Heart left ventricle (tissue), 13 donors: ENCODE data around the gene RRP7A.
"Not testable (repeated sequence)": the region's sequence is repeated elsewhere in the genome, so short reads cannot be mapped to it uniquely, and the experiment has no call there.

ENCODE experiments used
- POLR2A ChIP-seq, 2 donors: fragments of 450-650 bp; IDR thresholded peaks; one replicate each; pipeline ENCODE4 v1.6.1; 2017; ENCODE audit warnings: antibody characterized with exemption in 2 of 2, mild to moderate bottlenecking in 2 of 2, moderate library complexity in 2 of 2
- TF ChIP-seq, protein P1 (sequence below), 12 donors: fragments of 200-600 bp; sonication (generic) in 4 of 12; IDR thresholded peaks; one replicate each; pipeline versions ENCODE4 v1.5.0 to v1.8.0; 2018 to 2022; ENCODE audit warnings: antibody characterized with exemption in 12 of 12, mild to moderate bottlenecking in 5 of 12
- donor health status: ischemic (EF 13 %, LVEDD 7.1; RV severe dilation, severe dysfunction).
- donor health status: DM: no; HTN: yes; CAD: no.
- donor health status: DM: no; HTN: no; CAD: no.
- donor health status: ischemic (EF 25% LVEDD 6.9; RV normal size, moderate dysfunction).
- donor health status: ischemic (EF 25% LVEDD 5.7; RV mildly dilated, moderate dysfunction).
- donor health status: ischemic (EF 35%, LVEDD 5.7; RV mildly dilated, moderate dysfunction).
- donor health status: nonischemic (EF 11% LVEDD 7.7; RV severe dilation, severe dysfunction).
- donor health status: DM: yes; HTN: yes; CAD: no.
- donor health status: PGD.
- donor health status: ischemic (EF 29% LVEDD 5.4; RV normal size, mild dysfunction).
- donor health status: nonischemic (EF 23%, LVEDD 6.1; RV moderate dilation, normal function).

GRCh38 chr22:42531401-42532084 lies 11.9 kb upstream of the RRP7A start:
- TF ChIP-seq, protein P1, sequence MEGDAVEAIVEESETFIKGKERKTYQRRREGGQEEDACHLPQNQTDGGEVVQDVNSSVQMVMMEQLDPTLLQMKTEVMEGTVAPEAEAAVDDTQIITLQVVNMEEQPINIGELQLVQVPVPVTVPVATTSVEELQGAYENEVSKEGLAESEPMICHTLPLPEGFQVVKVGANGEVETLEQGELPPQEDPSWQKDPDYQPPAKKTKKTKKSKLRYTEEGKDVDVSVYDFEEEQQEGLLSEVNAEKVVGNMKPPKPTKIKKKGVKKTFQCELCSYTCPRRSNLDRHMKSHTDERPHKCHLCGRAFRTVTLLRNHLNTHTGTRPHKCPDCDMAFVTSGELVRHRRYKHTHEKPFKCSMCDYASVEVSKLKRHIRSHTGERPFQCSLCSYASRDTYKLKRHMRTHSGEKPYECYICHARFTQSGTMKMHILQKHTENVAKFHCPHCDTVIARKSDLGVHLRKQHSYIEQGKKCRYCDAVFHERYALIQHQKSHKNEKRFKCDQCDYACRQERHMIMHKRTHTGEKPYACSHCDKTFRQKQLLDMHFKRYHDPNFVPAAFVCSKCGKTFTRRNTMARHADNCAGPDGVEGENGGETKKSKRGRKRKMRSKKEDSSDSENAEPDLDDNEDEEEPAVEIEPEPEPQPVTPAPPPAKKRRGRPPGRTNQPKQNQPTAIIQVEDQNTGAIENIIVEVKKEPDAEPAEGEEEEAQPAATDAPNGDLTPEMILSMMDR (IDR thresholded peaks at IDR 0.05), result not testable (repeated sequence)
- TF ChIP-seq POLR2A (IDR thresholded peaks at IDR 0.05), result not testable (repeated sequence)
